Measurements from ENCODE around the gene EME2.

DNA sequence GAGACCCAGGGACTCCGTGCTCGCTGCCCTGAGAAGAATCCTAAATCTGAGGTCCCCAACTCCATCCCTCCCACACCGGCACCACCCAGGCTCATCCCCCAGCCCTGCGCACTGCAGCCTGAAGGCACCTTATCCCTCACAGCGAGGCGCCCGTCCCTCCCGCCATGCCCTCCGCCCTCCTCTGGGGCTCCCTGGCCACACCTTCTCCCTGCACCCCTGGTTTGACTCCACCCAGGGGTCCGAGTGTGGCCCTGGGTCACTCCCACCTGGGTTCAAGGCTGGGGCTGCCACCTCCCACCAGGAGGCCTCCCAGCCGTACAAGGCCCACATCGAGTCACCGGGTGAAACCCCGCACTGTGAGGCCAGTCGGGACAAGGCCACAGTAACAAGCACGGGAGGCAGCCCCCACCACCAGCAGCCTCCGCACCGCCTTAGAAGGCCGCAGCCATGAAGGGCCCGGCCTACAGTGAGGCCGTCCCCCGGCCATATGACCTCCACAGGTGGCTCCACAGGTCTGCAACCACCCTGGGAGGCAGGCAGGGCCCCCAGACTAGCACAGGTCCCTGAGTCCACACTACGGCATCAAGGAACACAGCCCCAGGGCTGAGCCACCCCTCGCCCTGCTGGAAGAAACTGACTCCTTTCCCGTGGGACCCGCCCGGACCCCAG is 45.7 kb downstream of the EME2 start:
- TF ChIP-seq, protein P1, sequence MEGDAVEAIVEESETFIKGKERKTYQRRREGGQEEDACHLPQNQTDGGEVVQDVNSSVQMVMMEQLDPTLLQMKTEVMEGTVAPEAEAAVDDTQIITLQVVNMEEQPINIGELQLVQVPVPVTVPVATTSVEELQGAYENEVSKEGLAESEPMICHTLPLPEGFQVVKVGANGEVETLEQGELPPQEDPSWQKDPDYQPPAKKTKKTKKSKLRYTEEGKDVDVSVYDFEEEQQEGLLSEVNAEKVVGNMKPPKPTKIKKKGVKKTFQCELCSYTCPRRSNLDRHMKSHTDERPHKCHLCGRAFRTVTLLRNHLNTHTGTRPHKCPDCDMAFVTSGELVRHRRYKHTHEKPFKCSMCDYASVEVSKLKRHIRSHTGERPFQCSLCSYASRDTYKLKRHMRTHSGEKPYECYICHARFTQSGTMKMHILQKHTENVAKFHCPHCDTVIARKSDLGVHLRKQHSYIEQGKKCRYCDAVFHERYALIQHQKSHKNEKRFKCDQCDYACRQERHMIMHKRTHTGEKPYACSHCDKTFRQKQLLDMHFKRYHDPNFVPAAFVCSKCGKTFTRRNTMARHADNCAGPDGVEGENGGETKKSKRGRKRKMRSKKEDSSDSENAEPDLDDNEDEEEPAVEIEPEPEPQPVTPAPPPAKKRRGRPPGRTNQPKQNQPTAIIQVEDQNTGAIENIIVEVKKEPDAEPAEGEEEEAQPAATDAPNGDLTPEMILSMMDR (conservative IDR thresholded peaks at IDR 0.05; ENCODE audit: low read depth in 2 of 2): no peak
- TF ChIP-seq EZH2 (IDR thresholded peaks at IDR 0.05; ENCODE audit: low read depth, unreplicated experiment) (no peak), JUNB (IDR thresholded peaks at IDR 0.05; ENCODE audit: unreplicated experiment) (no peak), NANOG (IDR thresholded peaks at IDR 0.05; ENCODE audit: borderline replicate concordance) (no peak), POLR2AphosphoS5 (IDR thresholded peaks at IDR 0.05; ENCODE audit: low read depth) (no peak), STAT1 (IDR thresholded peaks at IDR 0.05; ENCODE audit: unreplicated experiment) (no peak), EZH2phosphoT487 (IDR thresholded peaks at IDR 0.05; ENCODE audit: unreplicated experiment) (no peak), CREB1 (CRISPR knock-in tag; IDR thresholded peaks at IDR 0.05; ENCODE audit: low read depth) (no peak)
- TF ChIP-seq, protein P2, sequence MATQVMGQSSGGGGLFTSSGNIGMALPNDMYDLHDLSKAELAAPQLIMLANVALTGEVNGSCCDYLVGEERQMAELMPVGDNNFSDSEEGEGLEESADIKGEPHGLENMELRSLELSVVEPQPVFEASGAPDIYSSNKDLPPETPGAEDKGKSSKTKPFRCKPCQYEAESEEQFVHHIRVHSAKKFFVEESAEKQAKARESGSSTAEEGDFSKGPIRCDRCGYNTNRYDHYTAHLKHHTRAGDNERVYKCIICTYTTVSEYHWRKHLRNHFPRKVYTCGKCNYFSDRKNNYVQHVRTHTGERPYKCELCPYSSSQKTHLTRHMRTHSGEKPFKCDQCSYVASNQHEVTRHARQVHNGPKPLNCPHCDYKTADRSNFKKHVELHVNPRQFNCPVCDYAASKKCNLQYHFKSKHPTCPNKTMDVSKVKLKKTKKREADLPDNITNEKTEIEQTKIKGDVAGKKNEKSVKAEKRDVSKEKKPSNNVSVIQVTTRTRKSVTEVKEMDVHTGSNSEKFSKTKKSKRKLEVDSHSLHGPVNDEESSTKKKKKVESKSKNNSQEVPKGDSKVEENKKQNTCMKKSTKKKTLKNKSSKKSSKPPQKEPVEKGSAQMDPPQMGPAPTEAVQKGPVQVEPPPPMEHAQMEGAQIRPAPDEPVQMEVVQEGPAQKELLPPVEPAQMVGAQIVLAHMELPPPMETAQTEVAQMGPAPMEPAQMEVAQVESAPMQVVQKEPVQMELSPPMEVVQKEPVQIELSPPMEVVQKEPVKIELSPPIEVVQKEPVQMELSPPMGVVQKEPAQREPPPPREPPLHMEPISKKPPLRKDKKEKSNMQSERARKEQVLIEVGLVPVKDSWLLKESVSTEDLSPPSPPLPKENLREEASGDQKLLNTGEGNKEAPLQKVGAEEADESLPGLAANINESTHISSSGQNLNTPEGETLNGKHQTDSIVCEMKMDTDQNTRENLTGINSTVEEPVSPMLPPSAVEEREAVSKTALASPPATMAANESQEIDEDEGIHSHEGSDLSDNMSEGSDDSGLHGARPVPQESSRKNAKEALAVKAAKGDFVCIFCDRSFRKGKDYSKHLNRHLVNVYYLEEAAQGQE (IDR thresholded peaks at IDR 0.05; ENCODE audit: unreplicated experiment): no peak
- TF ChIP-seq, protein P3, sequence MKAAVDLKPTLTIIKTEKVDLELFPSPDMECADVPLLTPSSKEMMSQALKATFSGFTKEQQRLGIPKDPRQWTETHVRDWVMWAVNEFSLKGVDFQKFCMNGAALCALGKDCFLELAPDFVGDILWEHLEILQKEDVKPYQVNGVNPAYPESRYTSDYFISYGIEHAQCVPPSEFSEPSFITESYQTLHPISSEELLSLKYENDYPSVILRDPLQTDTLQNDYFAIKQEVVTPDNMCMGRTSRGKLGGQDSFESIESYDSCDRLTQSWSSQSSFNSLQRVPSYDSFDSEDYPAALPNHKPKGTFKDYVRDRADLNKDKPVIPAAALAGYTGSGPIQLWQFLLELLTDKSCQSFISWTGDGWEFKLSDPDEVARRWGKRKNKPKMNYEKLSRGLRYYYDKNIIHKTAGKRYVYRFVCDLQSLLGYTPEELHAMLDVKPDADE (IDR thresholded peaks at IDR 0.05): no peak

Measured in GM23338 (cell line).